Cortex of kidney (tissue), 1 donor: ENCODE results near the gene GDPGP1.
"Not testable (repeated sequence)": the region's sequence is repeated elsewhere in the genome, so short reads cannot be mapped to it uniquely, and the experiment has no call there.

ENCODE experiments used
- DNase-seq: peaks from one replicate; lab custom pipeline; 2025; lab: John Stamatoyannopoulos, UW

Gene GDPGP1

DNA sequence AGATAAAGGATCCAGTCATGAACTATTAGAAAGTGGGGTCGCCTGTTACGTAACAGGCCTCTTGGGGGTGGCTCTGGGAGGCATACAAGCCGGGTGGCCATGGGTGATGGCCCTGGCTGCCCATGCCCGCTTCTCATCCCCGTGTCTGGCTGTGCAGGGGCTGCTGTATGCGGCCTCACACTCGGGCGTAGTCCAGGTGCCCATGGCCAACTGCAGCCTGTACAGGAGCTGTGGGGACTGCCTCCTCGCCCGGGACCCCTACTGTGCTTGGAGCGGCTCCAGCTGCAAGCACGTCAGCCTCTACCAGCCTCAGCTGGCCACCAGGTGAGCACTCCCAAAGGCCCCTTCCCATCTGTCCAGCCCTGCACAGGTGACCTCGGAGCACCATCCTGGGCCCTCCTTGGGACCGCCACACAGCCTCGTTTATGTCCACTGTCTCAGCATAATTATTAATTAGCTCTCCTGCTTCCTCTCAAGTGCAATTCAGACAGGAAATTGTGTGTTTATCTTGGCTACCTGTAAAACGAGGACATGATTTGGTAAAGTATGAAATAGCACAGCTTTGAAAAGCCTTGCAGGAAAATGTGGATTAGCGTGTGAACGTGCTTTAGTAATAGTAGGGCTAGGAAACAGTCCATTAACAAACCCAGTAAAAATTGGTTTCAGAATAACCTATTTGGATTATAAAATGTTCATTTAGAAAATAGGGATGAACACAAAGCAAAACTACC, 8.3 kb upstream of the GDPGP1 start:
- DNase-seq = no peak

GRCh38 chr15:90227336-90227735, 6.7 kb upstream of the GDPGP1 start:
- no peak for DNase-seq

GRCh38 chr15:90227816-90228772, 5.9 kb upstream of the GDPGP1 start:
- DNase-seq = no peak

DNA sequence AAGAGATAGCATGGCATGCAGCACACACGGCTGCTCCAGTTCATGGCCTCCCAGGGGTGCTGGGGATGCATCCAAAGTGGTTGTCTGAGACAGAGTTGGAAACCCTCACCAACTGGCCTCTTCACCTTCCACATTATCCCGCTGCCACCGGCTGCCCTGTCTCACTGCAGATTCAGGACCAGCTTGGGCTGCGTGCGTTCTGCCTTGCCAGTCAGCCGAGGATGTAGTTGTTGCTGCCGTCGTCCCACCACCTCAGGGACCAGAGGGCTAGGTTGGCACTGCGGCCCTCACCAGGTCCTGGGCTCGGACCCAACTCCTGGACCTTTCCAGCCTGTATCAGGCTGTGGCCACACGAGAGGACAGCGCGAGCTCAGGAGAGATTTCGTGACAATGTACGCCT, 5.0 kb upstream of the GDPGP1 start:
- DNase-seq = no peak

DNA sequence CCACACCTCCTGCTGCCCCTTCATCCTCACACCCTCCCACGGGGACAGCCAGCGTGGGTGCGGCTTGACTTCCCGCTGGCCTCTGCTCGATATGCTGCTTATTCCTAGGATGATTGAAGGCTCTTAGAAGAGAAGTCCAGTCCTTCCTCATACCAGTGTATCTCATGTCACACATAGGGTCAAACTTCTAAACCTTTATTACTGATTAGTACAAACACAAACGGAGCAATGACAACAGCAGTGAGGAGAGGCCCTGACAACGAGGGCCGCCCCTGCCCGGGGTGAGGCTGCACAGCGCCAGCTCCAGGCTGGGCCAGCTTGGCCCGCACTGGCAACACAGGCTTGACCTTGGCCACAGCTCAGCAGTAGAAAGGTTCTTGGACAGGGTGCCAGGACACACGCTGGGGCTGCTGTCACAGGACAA, 3.9 kb upstream of the GDPGP1 start:
- DNase-seq = no peak

DNA sequence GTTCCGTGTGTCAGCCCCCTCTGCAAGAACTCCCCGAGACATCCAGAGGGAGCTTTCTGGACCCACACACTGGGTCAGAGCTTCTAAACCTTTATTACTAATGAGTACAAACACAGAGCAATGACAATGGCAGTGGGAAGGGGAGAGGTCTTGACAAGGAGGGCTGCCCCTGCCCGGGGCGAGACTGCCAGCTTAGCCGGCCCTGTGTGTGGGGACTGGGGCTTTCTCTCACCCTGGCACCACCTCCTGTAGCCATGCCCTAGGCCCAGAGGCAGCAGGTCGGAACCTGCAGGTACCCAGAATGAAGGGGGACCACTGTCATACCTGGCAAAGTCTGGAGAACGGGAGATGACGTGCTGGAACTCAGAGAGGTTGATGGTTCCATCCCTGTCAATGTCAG, 3.4 kb upstream of the GDPGP1 start:
- DNase-seq = no peak

- no peak for DNase-seq
Observed at GRCh38 chr15:90231028-90232017, 2.7 kb upstream of the GDPGP1 start.

DNA sequence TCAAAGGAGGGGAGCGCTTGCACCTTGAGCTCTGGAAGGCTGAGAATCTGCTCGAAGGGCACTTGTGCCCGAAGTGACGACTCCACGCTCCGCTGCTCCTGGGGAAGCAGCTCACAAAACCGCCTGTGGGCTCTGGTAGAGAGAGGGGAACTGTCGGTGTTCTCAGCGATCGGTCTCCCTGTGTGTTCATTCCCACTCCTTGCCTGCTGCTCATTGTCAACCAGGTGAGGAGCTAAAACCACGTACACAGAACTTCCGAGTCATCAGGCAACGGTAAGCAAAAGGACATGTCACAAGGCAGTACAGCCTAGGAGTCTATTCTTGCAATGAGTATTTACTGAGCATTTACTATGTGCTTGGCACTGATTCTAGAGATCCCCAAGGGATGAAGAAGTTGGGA, 1.8 kb upstream of the GDPGP1 start:
- no peak for DNase-seq

DNA sequence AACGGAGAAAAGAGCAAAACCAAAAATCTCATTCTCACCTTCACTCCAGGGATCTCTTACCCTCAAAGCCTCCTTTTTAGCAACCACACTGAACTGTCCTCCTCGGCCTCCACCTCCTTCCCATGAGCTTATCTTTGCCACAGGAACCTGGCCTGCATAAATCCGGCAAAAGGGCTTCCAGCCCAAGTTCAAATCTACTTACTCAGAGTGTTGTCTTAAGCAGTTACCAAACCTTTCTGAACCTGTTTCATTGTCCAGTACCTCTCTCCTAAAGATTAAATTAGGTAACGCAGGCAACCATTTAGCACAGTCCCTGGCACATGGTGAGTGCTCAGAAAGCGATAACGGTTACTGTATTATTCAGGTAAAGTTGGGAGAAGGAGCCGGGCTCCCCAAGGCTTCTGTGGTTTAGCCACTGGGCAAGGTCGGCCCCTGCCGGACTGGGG, 1.0 kb upstream of the GDPGP1 start:
- DNase-seq = no peak

GRCh38 chr15:90233387-90234095, 468 bp upstream of the GDPGP1 start, which contains the start of gene CIB1:
CIB1 (minus strand) TSS chr15:90233941; CDS start chr15:90233885, 56 bp downstream.
- DNase-seq = peak; percentile 89

GRCh38 chr15:90239371-90239770, 5.4 kb downstream of the GDPGP1 start:
- DNase-seq = no peak

GRCh38 chr15:90240856-90241255, 6.8 kb downstream of the GDPGP1 start:
- DNase-seq = no peak

DNA sequence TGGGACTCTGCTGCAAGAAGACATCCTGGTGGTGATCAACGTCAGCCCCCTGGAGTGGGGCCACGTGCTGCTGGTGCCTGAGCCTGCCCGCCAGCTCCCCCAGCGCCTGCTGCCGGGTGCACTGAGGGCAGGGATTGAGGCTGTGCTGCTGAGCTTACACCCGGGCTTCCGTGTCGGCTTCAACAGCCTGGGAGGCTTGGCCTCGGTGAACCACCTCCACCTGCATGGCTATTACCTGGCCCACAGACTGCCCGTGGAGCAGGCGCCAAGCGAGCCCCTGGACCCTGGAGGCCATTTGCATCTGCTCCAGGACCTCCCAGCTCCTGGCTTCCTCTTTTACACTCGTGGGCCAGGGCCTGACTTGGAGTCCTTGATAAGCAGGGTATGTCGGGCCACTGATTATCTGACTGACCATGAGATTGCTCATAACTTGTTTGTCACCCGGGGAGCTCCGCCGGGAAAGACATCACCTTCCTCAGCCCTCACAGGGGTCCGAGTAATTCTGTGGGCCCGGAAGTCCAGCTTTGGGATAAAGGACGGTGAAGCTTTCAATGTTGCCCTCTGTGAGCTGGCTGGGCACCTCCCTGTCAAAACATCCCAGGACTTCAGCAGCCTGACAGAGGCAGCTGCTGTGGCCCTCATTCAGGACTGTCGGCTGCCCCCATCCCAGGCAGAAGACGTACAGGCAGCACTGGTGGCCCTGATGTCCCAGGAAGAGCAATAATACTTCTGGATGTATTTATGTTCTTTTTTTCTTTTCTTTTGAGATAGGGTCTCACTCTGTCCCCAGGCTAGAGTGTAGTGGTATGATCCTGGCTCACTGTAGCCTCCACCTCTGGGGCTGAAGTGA, 7.6 kb downstream of the GDPGP1 start:
- no peak for DNase-seq

- no peak for DNase-seq
Observed at GRCh38 chr15:90243943-90244639, 10.1 kb downstream of the GDPGP1 start.

DNA sequence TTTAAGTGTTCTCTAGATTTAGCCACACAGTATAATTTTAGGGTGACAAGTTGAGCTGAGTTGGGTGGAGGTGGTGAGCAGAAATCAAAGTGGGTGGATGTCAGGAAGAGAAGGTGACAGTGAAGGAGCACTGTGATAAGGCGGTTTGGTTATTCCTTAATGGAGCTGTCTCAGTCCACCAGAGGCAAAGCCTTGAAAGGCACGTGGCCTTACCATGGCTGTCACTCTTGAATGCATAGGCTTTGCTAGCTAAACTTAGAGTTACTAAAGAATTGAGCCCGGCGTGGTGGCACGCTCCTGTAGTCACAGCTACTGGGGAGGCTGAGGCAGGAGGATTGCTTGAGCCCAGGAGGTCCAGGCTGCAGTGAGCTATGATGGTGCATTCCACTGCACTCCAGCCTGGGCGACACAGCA, 14.8 kb downstream of the GDPGP1 start:
- DNase-seq = no peak

- DNase-seq = peak; percentile 53
Observed at GRCh38 chr15:90249203-90249863, 15.3 kb downstream of the GDPGP1 start, which contains the start of gene TTLL13. TTLL13 (plus strand) TSS chr15:90249556; CDS start chr15:90250631, 1,075 bp downstream.

- no peak for DNase-seq
Observed at GRCh38 chr15:90257776-90258175, 23.8 kb downstream of the GDPGP1 start.

DNA sequence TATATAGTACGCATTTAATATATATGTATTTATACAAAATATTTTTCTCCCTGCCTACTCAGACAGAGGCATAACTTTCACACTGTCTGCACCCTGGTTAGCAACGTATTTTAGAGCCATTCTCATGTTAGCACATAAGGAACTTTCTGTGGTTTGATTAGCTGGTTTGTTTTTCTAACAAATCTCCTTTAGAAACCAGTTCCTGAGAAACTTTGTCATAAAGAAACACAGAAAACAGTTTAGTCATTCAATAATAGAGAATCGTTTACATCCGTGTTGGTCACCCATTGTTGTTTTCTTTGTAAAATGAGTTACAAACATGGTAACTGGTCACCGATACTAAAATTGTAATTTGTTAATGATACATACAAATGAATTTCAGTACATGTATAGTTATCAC, 25.5 kb downstream of the GDPGP1 start:
- DNase-seq = no peak

GRCh38 chr15:90260731-90261130, 26.7 kb downstream of the GDPGP1 start:
- DNase-seq = not testable (repeated sequence)
